Fibroblast of the aortic adventitia (primary cell): ENCODE measurements around the gene ABCA1. TPM values are rescaled to one million over a fixed set of nuclear protein-coding genes. Genes with fewer than 3 reads are reported as not detected.
A peak's percentile ranks its signal among the peaks of the same experiment; 100 is the strongest.

Experiments
- DNase-seq: peaks from one replicate; pipeline ENCODE4 v3.0.0-alpha.2; 2010; ENCODE audit warnings: low read depth
- H3K4me3 ChIP-seq: 2 replicates; pipeline ENCODE4 v1.5.1; 2011; ENCODE audit warnings: low read depth, mild to moderate bottlenecking, control low read depth, low read length, moderate library complexity
- CTCF ChIP-seq: IDR thresholded peaks from 2 replicates; pipeline ENCODE4 v1.5.1; 2011; ENCODE audit warnings: mild to moderate bottlenecking, low read length, control low read depth, inconsistent platforms; ENCODE audit not compliant: insufficient read depth
- total RNA-seq: library from RNA; depleted of rRNA; stranded (reverse); fragments of >200 nt; gene quantifications from 2 replicates; pipeline ENCODE4 v1.2.3, GENCODE V29; 2012; ENCODE audit warnings: low replicate concordance

ABCA1 gene
- total RNA-seq, 1 donor = 40.1 TPM

- H3K4me3 ChIP-seq = no peak overlapping the region
- TF ChIP-seq CTCF = no peak
- no peak for DNase-seq
These were observed 43.6 kb upstream of the ABCA1 start for GRCh38 chr9:104971511-104971910.

GRCh38 chr9:104970271-104970987 lies 42.5 kb upstream of the ABCA1 start:
- no peak for TF ChIP-seq CTCF
- DNase-seq = peak; percentile 58
- H3K4me3 ChIP-seq = no peak overlapping the region

- H3K4me3 ChIP-seq = no peak overlapping the region
- TF ChIP-seq CTCF = no peak
- no peak for DNase-seq
These were observed 41.2 kb upstream of the ABCA1 start for GRCh38 chr9:104969116-104969515.

- TF ChIP-seq CTCF = no peak
- DNase-seq = peak; percentile 98
- peak overlapping the region; percentile 94 for H3K4me3 ChIP-seq
These were observed 40.3 kb upstream of the ABCA1 start for GRCh38 chr9:104968025-104968982.

- H3K4me3 ChIP-seq = no peak overlapping the region
- no peak for DNase-seq
- TF ChIP-seq CTCF = no peak
These were observed 35.1 kb upstream of the ABCA1 start for GRCh38 chr9:104963076-104963475.

- DNase-seq = no peak
- H3K4me3 ChIP-seq = no peak overlapping the region
- TF ChIP-seq CTCF = no peak
These were observed 33.9 kb upstream of the ABCA1 start for GRCh38 chr9:104961701-104962359.
